Keratinocyte (primary cell): ENCODE data around the gene TEDC2. TPM values are rescaled to one million over a fixed set of nuclear protein-coding genes. Genes with fewer than 3 reads are reported as not detected.

ENCODE experiments used
- DNase-seq: peaks from one replicate; pipeline ENCODE4 v3.0.0-alpha.2; 2011; ENCODE audit warnings: low read depth, missing footprints, low spot score
- FAIRE-seq: peaks from 2 replicates; lab custom pipeline; 2011; peaks lifted over from hg19 to GRCh38; lab: Jason Lieb, UNC
- H2AFZ ChIP-seq: 2 replicates; pipeline ENCODE4 v1.6.0; 2012; ENCODE audit warnings: low read length, control low read depth, inconsistent platforms; ENCODE audit not compliant: control insufficient read depth
- H3K27ac ChIP-seq: 2 replicates; pipeline ENCODE4 v1.5.1; 2011; ENCODE audit warnings: low read length; ENCODE audit not compliant: control insufficient read depth, insufficient read depth
- H3K27me3 ChIP-seq: 3 replicates; pipeline ENCODE4 v1.6.0; 2011; ENCODE audit warnings: low read length; ENCODE audit not compliant: control insufficient read depth, insufficient read depth; ENCODE audit errors: extremely low read depth
- H3K36me3 ChIP-seq, 2 experiments: 2 replicates in 1 of 2; 3 replicates in 1 of 2; pipeline ENCODE4 v1.5.1; 2011; ENCODE audit warnings: low read length in 2 of 2, mild to moderate bottlenecking in 1 of 2; ENCODE audit not compliant: control insufficient read depth in 2 of 2, insufficient read depth in 2 of 2; ENCODE audit errors: extremely low read depth in 1 of 2
- H3K4me1 ChIP-seq: 3 replicates; pipeline ENCODE4 v1.5.1; 2011; ENCODE audit warnings: low read length; ENCODE audit not compliant: control insufficient read depth, insufficient read depth; ENCODE audit errors: extremely low read depth
- H3K4me2 ChIP-seq: 3 replicates; pipeline ENCODE4 v1.6.0; 2011; ENCODE audit warnings: low read depth, low read length; ENCODE audit not compliant: control insufficient read depth, insufficient read depth; ENCODE audit errors: extremely low read depth
- H3K4me3 ChIP-seq, 3 experiments: fragments of 200-600 bp in 1 of 3; sonication (generic) in 1 of 3; 2 replicates in 2 of 3; 3 replicates in 1 of 3; pipeline ENCODE4 v1.5.1; 2011 to 2016; ENCODE audit warnings: low read length in 3 of 3, mild to moderate bottlenecking in 3 of 3, control low read depth in 2 of 3, inconsistent platforms in 1 of 3, low read depth in 1 of 3, mixed read lengths in 1 of 3, mixed run types in 1 of 3, moderate library complexity in 1 of 3; ENCODE audit not compliant: control insufficient read depth in 2 of 3, insufficient read depth in 2 of 3; ENCODE audit errors: extremely low read depth in 1 of 3
- H3K79me2 ChIP-seq: 2 replicates; pipeline ENCODE4 v1.6.0; 2012; ENCODE audit warnings: low read length; ENCODE audit not compliant: control insufficient read depth, insufficient read depth
- H3K9ac ChIP-seq: 3 replicates; pipeline ENCODE4 v1.6.0; 2011; ENCODE audit warnings: low read length; ENCODE audit not compliant: control insufficient read depth, insufficient read depth; ENCODE audit errors: extremely low read depth
- H3K9me1 ChIP-seq: 3 replicates; pipeline ENCODE4 v1.6.0; 2011; ENCODE audit warnings: low read length; ENCODE audit not compliant: control insufficient read depth, insufficient read depth; ENCODE audit errors: extremely low read depth
- H3K9me3 ChIP-seq: 2 replicates; pipeline ENCODE4 v1.5.1; 2012; ENCODE audit warnings: low read depth, low read length; ENCODE audit not compliant: control insufficient read depth
- H4K20me1 ChIP-seq: 3 replicates; pipeline ENCODE4 v1.6.0; 2011; ENCODE audit warnings: low read length; ENCODE audit not compliant: control insufficient read depth, insufficient read depth; ENCODE audit errors: extremely low read depth
- CTCF ChIP-seq, 3 experiments: IDR thresholded peaks in 1 of 3; conservative IDR thresholded peaks in 1 of 3; optimal IDR thresholded peaks in 1 of 3; 2 replicates in 2 of 3; 3 replicates in 1 of 3; pipeline versions ENCODE3 to v1.5.1; 2011; ENCODE audit warnings: low read length in 3 of 3, mild to moderate bottlenecking in 3 of 3, moderate library complexity in 2 of 3, control low read depth in 1 of 3, inconsistent platforms in 1 of 3; ENCODE audit not compliant: insufficient read depth in 2 of 3; ENCODE audit errors: extremely low read depth in 1 of 3
- EZH2 ChIP-seq: IDR thresholded peaks from one replicate; pipeline ENCODE4 v1.6.1; 2012; ENCODE audit warnings: inconsistent platforms, mild to moderate bottlenecking, low read length, moderate library complexity
- dilution Hi-C: fragments of 300-500 bp; cut with MboI; formaldehyde crosslinking; loops from one replicate; pipeline ENCODE4 v1.7.0; 2020; ENCODE audit warnings: low sequenced_read_pairs; ENCODE audit not compliant: extremely low pct_ligation_motif_present
- polyA plus RNA-seq, 5 experiments: library from polyadenylated mRNA; depleted of rRNA in 3 of 5; stranded (reverse) in 3 of 5; stranded (forward) in 1 of 5; unstranded in 1 of 5; fragments of >200 nt; gene quantifications; 1 replicate in 1 of 5; 2 replicates in 3 of 5; 3 replicates in 1 of 5; pipeline versions ENCODE4 v1.2.1 to v1.2.3, GENCODE V29; 2011 to 2012; ENCODE audit warnings: missing spikeins in 2 of 5, low read depth in 1 of 5, low replicate concordance in 1 of 5

The TEDC2 gene
- polyA plus RNA-seq, 1 donor (not counting 4 experiments of a cell fraction or from before 2014, with no cell fraction given): 2.7 TPM

DNA sequence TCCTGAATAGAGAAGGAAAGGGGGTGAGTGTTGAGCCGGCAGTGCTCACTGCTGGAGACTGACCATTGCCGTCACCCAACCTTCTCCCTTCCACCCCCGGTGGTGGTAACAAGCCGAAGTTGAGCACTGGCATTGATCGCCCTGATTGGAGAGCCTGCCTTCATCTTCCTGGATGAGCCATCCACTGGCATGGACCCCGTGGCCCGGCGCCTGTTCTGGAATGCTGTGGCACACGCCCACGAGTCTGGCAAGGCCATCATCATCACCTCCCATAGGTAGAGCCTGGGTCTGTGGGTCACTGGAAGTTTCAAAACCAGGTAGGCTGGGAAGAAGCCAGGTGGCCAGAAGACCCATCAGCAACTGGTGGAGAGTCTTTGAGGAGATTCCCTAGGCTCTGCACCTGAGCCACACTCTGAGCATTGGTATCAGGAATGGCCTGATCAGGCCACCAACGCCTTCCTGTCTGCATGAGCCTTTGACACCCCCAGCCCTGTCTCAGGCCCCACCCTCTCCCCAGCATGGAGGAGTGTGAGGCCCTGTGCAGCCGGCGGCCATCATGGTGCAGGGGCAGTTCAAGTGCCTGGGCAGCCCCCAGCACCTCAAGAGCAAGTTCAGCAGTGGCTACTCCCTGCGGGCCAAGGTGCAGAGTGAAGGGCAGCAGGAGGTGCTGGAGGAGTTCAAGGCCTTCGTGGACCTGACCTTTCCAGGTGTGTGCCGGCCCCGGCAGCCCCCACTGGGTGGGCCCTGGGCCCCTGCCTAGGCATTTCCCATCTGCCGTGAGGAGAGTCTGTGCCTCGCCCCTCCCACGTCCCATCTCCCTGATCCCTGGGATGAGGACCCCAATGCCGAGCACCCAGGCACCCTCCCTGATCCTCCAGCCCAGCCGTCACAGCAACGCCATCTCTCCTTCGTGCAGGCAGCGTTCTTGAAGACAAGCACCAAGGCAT is 35.6 kb upstream of the TEDC2 start:
- no peak for TF ChIP-seq CTCF (optimal IDR thresholded peaks at IDR 0.05 in 1 of 3, IDR thresholded peaks at IDR 0.05 in 1 of 3, conservative IDR thresholded peaks at IDR 0.05 in 1 of 3; ENCODE audit: extremely low read depth in 1 of 3, insufficient read depth in 2 of 3, low read length in 3 of 3)
- no peaks in the 10 kb centered on the region for H3K9me3 ChIP-seq
- dilution Hi-C loops: no loop called here
- FAIRE-seq: no peak
- no peak overlapping the region for H3K27ac ChIP-seq
- peaks cover under 1% of the 10 kb centered on the region for H3K79me2 ChIP-seq
- H3K4me3 ChIP-seq: no peak overlapping the region
- H2AFZ ChIP-seq: no peak overlapping the region
- H3K4me2 ChIP-seq: no peak overlapping the region
- no peak overlapping the region for H3K9ac ChIP-seq
- DNase-seq: no peak
- no peaks in the 10 kb centered on the region for H3K36me3 ChIP-seq
- H3K4me1 ChIP-seq: no peaks in the 10 kb centered on the region
- H3K27me3 ChIP-seq: no peaks in the 10 kb centered on the region
- no peaks in the 10 kb centered on the region for H3K9me1 ChIP-seq
- no peaks in the 10 kb centered on the region for H4K20me1 ChIP-seq

DNA sequence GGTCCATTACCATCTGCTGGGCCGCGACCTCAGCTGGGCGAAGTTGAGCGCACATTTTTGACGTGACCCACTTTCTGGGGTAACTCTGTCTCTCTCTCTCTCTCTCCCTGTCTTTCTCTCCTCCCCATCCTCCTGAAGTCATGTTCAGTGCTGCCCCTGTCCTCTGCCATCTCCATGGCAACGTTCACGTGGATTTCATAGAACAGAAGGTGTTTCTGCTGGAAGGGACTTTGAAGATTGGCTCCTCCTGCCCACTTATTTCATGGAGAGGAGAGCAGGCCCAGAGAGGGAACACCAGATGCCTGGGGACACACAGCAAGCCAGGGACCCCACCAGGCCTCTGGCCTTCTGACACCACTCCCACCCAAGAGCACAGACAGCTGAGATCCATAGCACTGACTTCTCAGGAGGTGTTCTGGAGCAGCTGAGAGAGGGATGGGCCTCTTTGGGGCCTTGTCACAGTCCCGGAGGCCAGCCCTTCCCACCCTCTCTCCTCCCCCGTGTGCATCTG is 34.8 kb upstream of the TEDC2 start:
- no peaks in the 10 kb centered on the region for H3K9me3 ChIP-seq
- H3K9ac ChIP-seq: no peak overlapping the region
- no peak overlapping the region for H3K27ac ChIP-seq
- no peak overlapping the region for H3K4me2 ChIP-seq
- no peak for DNase-seq
- H4K20me1 ChIP-seq: peaks cover 1% of the 10 kb centered on the region
- H3K36me3 ChIP-seq: no peaks in the 10 kb centered on the region
- H3K9me1 ChIP-seq: no peaks in the 10 kb centered on the region
- H3K27me3 ChIP-seq: no peaks in the 10 kb centered on the region
- H2AFZ ChIP-seq: no peak overlapping the region
- peaks cover under 1% of the 10 kb centered on the region for H3K4me1 ChIP-seq
- peaks cover 6% of the 10 kb centered on the region for H3K79me2 ChIP-seq
- no peak for FAIRE-seq
- no peak overlapping the region for H3K4me3 ChIP-seq
- dilution Hi-C loops: no loop called here
- no peak for TF ChIP-seq EZH2
